HG03108 (cell line): Measurements from ENCODE around the gene KCTD10.
"Not testable (repeated sequence)": the region's sequence is repeated elsewhere in the genome, so short reads cannot be mapped to it uniquely, and the experiment has no call there.

Experiments used
- ATAC-seq: cut with Tn5 transposase; IDR thresholded peaks from one replicate; pipeline ENCODE4 v1.9.1; 2021; ENCODE audit warnings: moderate library complexity; ENCODE audit not compliant: unreplicated experiment

KCTD10 gene

DNA sequence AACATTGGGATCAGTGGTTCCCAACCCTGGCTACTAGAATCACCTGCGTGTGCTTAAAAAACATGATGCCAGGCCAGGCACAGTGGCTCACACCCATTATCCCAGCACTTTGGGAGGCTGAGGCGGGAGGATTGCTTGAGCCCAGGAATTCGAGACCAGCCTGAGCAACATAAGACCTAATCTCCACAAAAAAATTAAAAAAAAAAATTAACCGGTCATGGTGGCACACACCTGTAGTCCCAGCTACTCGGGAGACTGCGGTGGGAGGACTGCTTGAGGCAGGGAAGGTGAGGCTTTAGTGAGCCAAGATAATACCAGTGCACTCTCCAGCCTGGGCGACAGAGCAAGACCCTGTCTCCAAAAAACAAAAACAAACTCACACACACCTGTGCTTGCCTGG, 2.0 kb downstream of the KCTD10 start:
- ATAC-seq: no peak

DNA sequence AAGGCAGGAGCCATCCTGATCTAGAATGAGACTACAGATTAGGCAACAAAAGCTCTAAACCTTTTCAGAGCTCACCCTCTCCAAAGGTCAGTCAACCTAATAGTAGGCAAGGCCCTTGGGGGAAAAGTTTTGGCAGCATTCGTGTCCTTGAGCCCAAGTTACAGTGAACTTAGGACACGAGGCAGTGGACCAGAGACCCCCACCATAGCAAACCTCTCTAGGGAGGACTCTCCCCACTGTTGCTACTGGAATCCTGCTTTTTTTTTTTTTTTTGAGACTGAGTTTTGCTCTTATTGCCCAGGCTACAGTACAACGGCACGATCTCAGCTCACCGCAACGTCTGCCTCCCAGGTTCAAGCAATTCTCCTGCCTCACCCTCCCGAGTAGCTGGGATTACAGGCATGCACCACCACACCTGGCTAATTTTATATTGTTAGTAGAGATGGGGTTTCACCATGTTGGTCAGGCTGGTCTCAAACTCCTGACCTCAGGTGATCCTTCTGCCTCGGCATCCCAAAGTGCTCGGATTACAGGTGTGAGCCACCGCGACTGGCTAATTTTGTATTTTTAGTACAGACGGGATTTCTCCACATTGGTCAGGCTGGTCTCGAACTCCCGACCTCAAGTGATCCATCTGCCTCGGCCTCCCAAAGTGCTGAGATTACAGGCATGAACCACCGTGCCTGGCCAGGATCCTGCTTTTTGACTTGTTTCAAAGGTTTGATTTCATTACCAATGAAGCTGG, 3.4 kb downstream of the KCTD10 start:
- ATAC-seq: not testable (repeated sequence)

DNA sequence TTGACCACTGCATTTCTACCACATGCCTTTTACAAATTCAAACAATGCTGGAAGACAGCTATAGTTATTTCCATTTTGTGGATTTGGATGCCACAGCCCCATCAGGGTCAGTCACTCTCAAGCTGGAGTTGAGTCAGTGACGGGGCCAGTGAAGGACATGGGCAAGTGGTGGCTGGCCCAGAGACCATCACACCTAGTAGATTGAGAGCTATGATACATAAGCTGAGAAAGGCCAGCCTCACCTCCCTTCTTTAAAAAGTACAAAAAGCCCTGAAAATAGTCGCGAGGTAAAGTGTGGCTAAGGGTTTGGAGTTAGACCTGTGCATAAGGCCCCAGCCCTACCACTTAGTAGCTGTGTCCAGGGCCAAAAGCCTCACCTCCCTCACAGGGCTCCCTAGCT, 4.1 kb downstream of the KCTD10 start:
- no peak for ATAC-seq

DNA sequence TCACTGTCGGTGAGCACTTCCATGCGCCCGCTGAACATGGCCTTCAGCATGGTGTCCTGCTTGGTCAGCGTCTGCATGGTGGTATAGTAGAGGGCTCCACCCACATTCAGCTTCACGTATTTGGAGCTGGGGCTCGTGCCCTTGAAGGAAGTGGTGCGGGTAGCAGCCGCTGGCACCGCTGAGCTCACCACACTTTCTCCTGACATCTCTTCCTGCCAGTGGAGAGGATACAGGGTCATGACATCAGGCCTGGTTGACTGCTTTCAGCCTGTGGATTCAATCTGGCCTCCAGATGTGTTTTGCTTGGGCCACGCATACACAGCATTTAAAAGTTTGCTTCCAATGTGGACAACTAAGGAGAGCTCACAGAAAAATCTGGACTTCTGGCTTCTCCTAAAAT, 7.6 kb downstream of the KCTD10 start:
- no peak for ATAC-seq

DNA sequence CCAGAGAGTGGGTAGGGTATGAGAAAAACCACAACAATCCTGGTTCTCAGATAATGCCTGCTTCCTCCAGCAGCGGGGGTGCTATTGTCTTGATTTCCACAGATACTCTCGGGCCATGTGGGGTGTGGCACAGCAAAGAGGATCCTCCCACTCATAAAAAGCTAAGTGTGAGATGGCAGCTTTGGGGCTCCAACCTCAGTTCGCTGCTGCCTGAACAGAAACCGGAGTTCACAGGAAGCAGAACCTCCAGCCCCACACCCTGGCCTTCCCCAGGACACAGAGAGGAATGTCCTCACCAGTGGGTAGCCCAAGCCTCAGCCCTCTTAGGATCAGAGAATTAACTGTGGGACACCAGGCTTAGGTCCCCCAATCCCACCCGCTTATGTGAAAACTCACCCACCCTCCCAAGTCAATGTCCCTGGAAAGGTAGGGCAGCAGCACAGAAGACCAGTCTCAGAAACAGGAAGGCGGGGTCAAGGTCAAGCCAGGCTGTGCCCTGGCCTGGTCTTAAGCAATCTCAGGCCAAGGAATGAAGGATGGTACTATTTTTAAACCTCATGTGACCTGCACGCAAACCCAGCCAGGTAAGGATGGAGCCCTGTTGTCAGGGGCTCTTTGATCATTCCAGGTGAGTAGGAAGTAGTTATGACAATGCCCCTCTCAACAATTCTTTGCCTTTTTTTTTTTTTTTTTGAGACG, 9.0 kb downstream of the KCTD10 start:
- no peak for ATAC-seq

DNA sequence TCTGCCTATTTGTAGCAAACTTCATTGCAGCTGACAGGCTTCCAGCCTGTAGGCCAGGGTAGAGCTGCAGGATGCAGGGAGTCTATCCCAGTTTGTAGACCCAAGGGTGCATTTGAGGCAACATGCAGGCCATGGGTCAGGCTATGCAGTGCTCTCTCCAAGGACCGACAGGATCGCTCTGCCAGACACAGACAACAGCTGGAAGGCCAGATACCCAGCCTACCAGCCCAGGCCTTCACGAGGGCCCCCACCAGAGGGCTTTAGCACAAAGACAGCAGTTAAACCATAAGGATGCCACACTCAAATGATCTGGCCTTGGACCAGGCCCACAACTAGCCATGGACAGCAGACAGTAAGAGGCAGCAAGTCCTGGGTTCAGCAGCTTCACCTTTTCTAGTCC, 10.3 kb downstream of the KCTD10 start:
- ATAC-seq: no peak

DNA sequence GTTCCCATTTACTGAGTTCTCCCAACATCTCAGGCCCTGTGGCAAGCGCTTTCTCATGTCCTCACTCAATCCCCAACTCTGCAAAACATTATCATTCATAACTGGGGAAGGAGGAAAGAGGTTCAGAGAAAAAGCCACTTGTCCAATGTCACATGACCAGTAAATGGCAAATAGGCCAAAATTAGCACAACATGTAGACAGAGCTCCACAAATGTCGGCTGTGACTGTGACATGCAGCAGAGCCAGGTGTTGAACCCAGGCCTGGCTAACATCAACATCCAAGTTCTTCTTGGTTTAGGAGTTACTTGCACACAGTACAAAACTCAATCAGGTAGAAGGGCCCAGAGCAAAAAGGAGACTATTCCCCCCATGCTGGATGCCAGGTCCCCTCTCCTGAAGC, 10.8 kb downstream of the KCTD10 start:
- no peak for ATAC-seq

DNA sequence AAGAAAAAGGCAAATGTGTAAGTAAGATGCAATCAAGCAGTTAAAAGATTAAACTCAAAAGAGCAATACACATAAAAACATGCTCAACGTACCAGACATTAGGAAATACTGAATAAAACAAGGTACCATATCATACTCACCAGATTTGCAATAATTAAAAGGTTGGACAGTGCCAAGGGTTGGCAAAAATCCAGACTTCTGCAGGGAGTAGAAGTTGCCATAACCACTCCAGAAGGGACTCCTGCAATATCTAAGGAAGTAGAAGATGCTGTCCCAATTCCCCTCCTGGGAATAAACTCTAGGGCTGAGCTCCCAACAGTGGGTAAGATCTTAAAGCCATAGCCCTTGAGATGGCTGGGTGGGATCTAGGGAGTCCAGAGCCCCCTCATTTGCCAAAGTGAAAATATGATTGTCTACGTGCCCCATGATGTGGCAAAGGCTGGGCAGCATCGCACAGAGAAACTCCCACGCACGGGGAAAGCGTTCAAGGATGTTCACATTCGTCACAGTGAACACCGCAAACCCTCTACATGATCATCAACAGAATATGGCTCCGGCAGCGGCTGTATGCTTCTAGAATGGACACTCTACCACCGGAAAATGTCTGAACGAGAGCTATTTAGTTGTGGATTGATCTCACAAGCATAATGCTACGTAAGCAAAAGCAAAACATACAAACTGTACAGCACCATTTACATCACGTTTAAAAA, 12.3 kb downstream of the KCTD10 start:
- no peak for ATAC-seq

DNA sequence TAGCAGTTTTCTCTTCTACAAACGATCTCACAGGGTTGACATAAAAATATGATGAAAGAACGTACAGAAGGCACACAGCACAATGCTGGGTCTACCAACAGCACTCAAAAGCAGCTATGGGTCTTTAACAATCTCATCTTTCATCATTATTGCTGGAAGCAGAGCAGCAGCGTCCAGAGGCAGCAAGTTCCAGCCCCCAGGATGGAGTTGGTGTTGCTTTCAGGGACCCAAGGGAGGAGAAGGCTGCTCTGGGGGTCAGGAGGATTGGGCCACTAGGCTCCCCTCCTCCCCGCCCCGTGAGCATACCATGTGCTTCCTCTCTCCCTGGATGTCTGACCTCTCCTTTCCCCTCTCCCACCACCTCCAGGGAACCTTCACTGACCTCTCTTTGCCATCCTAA, 13.3 kb downstream of the KCTD10 start:
- ATAC-seq: no peak

DNA sequence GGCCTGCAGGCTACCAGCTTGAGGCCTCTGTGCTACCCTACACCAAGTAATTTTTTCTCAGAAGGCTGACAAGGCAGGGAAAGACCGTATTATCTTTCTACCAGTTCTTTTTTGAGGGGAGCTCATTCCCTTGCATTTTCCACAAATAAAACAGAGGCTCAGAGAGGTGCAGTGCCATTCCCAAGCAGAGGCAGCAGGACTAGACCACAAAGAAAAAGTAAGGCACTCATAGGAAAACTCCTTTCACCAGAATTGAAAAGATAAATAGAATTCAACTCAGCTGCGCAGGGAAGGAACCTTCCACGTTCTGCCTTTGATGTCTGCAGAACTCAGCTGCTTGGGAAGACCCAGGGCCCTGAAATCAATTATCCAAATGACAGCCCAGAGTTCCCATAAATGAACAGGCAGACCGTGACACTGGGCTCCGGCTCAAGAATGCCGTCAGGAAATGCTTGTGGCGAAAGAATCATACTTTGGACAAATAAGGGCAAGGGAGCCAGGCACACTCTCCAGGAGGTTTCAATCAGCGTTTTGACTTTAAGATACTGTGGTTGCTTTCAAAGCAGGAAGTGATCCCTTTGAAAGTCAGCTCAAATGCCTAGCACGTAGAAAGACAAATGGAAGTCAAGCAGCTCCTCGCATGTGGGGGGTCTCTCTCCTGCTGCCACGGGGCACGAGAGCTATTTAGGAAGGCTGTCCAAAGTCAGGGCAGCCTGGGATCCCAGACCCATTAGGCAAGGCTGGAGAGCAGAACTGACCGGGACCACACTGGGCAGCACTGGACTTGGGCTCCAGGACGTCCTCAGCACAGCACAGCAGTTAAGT, 14.0 kb downstream of the KCTD10 start:
- no peak for ATAC-seq

DNA sequence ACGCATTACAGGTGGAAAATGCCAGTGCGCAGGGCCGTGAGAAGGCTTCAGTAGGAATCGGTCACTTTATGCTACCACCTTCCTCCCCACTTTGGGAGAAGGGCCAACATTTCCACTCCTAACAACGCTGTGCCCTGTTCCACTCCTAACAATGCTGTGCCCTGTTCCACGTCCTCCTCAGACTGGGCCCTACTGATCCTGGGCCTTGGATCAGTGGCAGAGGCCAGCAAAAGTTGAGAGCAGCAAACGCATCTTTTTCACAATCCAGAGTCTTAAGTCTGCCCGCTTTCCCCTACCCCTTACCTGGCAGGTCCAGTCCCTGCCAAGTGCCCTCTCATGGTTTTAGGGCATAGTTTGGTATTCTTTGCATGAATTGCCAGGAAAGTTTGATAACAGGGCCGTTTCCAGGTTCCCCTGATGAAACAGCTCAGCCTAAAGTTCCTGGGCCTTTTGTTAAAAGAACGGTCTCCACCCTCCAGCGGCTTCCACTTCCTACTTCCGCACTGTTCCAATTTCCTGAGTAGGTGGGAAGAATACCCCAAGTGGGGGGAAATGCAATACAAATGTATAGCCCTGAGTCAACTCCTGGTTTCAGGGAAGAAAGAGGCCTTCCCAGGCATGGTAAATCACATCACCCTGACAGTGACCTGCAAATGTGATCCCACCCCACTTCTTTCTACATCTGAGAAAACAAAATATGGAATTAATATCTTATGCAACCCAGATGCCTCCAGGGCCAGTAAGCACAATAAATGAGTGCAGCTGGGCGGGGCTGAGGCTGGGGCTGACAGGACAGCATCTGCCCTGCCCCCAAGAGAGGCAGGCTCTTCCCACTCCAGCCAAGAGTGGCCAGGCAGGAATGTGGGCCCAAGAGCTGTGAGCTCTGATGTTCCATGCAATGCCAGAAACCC, 15.0 kb downstream of the KCTD10 start:
- ATAC-seq: no peak

DNA sequence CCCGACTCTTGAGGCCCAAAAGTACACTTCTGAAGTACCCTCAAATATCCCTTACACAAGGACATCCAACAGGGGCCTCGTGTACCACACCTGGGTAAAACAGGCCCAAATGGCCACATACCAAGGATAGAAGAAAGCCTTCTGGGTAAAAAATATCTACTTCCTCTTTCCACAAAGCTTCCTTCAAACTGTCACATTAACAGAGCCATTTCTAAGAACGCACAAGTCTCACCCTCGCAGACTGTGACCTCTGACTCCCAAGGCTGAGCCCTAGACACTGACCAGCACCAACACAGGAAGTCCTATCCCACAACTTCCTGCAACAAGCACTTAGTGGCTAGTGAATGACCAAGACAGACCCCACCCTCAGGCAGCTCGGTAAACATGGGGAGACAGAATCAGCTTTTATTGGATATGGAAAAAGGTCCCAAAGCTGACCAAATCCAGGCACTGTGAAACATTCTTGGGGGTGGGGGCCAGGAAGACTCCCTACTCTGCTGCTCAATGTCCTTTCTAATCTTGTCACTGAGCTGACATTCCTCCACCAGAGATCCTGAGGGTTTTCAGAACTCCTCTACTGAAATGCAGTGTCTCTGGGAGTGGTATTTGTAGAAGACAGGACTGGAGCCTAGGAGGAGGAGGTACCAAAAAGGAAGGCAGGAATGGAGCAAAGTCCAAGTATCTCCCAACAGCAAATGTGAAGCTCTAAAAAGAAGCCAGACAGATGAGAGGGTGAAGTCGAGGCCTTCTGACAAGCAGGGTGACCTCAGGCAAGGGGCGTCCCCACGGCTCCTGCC, 15.9 kb downstream of the KCTD10 start:
- no peak for ATAC-seq

DNA sequence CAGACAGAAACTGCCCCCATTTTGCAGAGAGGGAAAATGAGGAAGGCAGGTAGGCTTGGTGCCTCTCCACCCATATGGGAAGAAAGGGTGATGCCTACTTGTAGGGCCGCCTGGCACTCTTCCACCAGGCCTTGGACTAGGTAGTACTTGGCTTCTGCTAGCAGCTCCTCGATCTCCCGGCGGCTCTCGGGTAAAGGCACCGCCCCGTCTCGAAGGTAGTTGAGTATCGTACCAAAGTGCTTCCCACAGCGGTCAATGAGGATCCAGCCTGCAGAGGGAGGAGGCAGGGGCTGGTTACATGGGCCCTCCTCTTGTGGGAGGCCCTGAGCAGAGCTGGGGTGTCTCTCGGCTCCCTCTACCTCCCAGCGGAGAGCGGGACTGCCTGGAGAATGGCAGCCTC, 16.6 kb downstream of the KCTD10 start:
- no peak for ATAC-seq

DNA sequence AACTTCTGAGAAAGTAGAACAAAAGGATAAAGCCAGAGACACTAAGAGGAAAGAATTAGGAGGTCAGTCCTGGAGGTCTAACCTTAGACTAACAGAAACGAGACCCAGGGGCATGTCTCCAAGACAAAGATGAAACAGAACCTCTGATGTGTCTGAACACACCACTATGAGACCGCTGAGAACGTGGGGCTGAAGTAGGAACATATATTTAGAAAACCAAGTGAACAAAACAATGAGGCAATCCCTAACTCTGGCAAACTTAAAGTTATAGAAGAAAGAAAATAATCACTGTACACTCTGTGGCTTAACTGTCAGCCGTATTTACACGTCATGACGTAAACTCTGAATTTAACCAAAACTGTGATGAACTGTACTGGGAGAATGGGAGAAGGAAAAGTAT, 17.9 kb downstream of the KCTD10 start:
- no peak for ATAC-seq

DNA sequence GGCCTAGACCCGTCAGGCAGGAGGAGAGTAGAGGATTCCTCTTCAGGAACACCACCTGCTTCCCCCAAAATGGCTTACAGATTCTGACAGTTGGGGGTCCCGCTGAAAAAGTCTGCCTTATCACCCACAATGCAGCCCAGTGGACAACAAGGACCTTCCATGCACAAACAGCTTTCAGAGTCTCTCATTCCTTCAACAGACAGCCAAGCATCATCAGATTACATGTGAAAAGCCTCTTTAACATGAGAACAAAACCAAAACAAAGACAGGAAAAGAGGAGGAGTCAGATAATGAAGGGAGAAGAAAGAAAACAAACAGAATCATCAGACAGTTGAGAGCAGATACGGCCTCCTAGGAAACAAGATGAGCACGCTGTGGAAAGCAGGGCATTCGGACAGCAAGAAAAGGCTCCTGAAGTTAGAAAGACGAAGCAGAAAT, 18.3 kb downstream of the KCTD10 start:
- ATAC-seq: no peak

DNA sequence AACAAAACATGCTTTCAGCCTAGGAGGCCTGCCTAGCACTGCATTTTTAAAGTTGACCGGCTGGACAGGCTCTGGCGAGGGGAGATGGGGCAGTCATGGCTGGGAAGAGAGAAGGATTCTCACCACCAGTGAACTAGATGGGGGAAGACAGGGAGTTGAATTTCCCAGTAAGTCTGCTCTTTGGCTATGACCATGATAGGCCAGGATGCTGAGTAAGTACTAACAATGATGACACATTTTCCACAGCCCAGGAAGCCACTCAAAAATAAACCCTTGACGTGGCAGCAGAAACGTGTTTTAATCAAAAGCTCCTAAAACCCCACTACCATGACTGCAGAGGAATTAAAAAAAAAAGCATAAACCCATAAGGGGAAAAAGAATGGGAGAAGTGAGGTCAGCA, 19.0 kb downstream of the KCTD10 start:
- no peak for ATAC-seq

DNA sequence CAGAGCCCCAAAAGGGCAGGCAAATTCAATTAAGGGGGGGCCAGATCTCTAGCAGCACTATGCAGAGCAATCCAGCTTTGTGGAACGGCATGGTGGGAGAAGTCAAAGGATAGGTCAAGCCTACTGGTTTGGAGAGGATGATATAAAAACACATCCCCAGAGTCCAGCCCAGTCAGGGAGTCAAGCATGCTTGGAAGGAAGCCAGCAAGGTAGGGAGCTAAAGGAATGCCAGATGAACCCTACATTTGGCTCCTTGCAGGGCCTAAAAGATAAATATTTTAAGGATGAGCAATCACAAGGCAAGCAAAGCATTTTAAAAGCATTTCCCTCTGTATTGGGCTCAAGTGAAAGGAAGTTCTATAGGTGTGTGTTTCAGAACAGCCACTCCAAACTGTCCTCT, 21.4 kb downstream of the KCTD10 start:
- ATAC-seq: no peak

DNA sequence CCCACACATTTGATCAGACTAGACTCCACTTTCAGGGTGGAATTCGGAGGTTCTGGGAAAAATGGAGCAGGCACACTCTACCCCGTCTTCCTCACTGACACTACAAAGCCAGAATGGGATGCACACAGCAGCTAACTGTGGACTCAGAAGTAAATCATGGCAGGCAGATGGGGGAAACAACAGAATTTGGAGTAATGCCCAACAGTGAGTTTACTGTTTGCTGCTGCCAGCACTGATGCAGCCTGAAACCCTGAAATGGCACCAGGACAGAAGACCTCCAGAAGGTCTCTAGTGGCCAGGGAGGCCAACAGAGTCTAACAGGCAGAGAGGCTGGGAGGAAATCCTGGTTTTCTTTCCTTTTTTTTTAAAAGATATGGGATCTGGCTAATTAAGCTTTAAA, 24.6 kb downstream of the KCTD10 start:
- no peak for ATAC-seq

DNA sequence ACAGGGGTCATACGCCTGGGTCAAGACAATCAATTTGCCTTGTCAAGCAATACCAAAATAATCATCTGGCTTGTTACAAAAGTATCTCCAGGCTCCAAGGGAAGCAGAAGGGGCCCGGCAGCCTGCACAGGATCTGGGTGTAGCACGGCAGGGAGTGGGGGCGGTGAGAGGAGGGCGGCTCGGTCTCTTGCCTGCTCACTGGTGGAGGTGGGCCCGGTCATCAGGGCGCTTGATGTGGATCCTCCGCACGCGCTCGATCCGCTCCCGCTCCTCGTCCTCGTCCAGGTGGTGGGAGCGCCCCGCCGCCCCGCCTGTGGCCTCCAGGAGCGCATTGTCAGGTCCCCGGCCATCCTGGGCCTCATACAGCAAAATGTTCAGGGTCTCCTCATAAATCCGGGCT, 25.7 kb downstream of the KCTD10 start:
- ATAC-seq: no peak
